BLaER1 treated with 17β-estradiol and CSF1 and Interleukin-3, amounts not matched to agents 10 nM and 100 nM (cell line): ENCODE measurements around the gene RGS7.

ENCODE experiments used
- H3K27ac ChIP-seq, 11 experiments: shearing (Covaris generic); formaldehyde crosslinking; 2 replicates each; pipeline ENCODE4 v1.8.1; 2022
- H3K27me3 ChIP-seq, 11 experiments: shearing (Covaris generic); formaldehyde crosslinking; 2 replicates each; pipeline ENCODE4 v1.8.1; 2022
- H3K36me3 ChIP-seq, 11 experiments: shearing (Covaris generic); formaldehyde crosslinking; 2 replicates each; pipeline ENCODE4 v1.8.1; 2022
- H3K4me1 ChIP-seq, 10 experiments: shearing (Covaris generic); formaldehyde crosslinking; 2 replicates each; pipeline ENCODE4 v1.8.1; 2022
- H3K4me2 ChIP-seq, 11 experiments: shearing (Covaris generic); formaldehyde crosslinking; 2 replicates each; pipeline ENCODE4 v1.8.1; 2022
- H3K4me3 ChIP-seq, 10 experiments: shearing (Covaris generic); formaldehyde crosslinking; 2 replicates each; pipeline ENCODE4 v1.8.1; 2022
- H3K9ac ChIP-seq, 11 experiments: shearing (Covaris generic); formaldehyde crosslinking; 2 replicates each; pipeline ENCODE4 v1.8.1; 2022
- H3K9me3 ChIP-seq, 11 experiments: shearing (Covaris generic); formaldehyde crosslinking; replicated peaks in 1 of 11; 2 replicates each; pipeline ENCODE4 v1.8.1; 2022
- H4K20me1 ChIP-seq, 11 experiments: shearing (Covaris generic); formaldehyde crosslinking; 2 replicates each; pipeline ENCODE4 v1.8.1; 2022
- Cebpa-rat ChIP-seq, 11 experiments: shearing (Covaris generic); IDR thresholded peaks; 2 replicates each; pipeline ENCODE4 v1.8.1; 2022

The RGS7 gene

DNA sequence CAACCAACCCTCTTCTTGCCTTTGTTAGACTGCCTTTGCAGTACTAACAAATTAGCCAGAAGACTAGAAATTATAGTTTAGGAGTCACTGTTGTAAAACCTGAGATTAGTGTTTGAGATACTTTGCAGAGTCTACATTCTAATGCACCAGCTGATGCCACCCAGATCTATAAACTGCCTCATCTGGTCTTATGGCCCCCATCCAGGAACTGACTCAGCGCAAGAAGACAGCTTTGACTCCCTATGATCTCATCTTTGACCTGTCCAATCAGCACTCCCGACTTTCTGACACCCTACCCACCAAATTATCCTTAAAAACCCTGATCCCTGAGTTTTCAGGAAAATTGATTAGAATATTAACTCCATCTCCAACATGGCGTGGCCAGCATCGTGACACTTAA, 334.6 kb downstream of the RGS7 start:
- no peaks in the 10 kb centered on the region; a peak in 1 of 22 replicates for H4K20me1 ChIP-seq
- no peak overlapping the region for H3K9ac ChIP-seq
- H3K36me3 ChIP-seq: no peaks in the 10 kb centered on the region
- H3K27me3 ChIP-seq: no peaks in the 10 kb centered on the region
- no peak overlapping the region for H3K27ac ChIP-seq
- no peak overlapping the region for H3K4me3 ChIP-seq
- H3K4me1 ChIP-seq: no peaks in the 10 kb centered on the region
- H3K4me2 ChIP-seq: no peak overlapping the region
- H3K9me3 ChIP-seq: peaks cover 0 to 12% (median 5%) of the 10 kb centered on the region in 11 experiments; a peak in 8 of 22 replicates
- no peak for TF ChIP-seq Cebpa-rat (IDR thresholded peaks at IDR 0.05)

DNA sequence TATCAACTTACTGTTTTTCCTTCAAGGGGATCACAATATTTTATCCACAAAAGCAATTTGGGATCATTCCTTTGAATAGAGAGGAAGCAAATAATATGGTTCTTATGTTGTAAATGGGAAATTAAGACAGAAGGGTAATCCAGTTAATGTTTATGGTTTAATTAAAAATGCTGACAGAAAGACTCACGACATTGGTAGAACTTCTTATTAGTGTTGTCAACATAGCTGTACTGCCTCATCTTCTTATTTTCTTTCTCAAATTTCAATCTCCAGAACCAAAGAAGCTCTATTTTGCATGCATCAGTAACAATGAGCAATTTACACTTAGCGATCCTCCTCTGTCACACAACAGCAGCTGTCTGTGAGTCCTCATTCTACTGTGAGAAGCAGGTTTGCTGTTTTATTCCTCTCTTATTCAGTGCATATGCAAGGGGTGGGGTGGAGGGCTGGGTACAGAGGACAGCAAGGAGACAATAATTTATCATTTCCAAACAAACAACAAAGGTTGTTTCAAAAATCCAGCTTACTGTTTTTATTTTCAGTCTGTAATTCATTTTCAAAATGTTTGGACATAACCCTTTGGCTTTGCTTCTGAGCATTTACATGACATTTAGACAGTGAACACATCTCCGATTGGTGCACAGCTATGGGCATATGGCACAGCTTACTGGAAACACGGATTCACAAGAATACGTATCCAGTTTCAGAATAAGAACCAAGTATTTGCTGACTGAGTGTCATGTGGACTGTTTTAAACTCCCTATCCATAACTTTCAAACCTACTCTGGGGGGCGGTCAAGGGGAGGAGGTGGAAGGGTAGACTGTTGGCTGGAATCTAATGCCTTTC, 335.9 kb downstream of the RGS7 start:
- H4K20me1 ChIP-seq: no peaks in the 10 kb centered on the region
- no peak for TF ChIP-seq Cebpa-rat (IDR thresholded peaks at IDR 0.05)

DNA sequence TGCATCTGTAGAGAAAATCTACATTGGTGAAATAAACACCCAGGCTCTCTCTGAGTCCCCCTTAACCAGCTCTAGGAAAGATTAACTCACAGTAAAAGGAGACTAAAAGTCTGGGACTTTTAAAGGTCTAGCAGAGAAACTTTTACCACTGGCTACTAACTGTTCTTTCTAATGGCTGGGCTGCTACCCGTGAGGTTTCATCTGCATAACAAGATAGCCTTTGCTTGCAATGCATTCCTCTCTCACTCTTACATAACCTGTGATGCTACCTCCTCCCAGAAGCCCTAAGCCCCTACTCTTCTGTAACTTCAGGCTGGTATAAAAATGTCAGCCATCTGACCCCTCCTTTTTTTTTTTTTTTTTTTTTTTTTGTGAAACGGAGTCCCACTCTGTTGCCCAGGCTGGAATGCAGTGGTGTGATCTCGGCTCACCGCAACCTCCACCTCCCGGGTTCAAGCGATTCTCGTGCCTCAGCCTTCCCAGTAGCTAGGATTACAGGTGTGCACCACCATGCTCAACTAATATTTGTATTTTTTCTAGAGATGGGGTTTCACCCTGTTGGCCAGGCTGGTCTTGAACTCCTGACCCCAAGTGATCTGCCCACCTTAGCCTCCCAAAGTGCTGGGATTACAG, 344.2 kb downstream of the RGS7 start:
- H3K9ac ChIP-seq: no peak overlapping the region
- H3K4me3 ChIP-seq: no peak overlapping the region
- peaks cover 0 to 9% (median 2%) of the 10 kb centered on the region in 11 experiments; a peak in 7 of 22 replicates for H3K9me3 ChIP-seq
- no peaks in the 10 kb centered on the region for H3K27me3 ChIP-seq
- no peaks in the 10 kb centered on the region for H3K36me3 ChIP-seq
- TF ChIP-seq Cebpa-rat (IDR thresholded peaks at IDR 0.05): no peak
- no peaks in the 10 kb centered on the region for H3K4me1 ChIP-seq
- H3K4me2 ChIP-seq: no peak overlapping the region
- H3K27ac ChIP-seq: no peak overlapping the region
- H4K20me1 ChIP-seq: no peaks in the 10 kb centered on the region

More for the DNA sequence above, 335.9 kb downstream of the RGS7 start:
- no peaks in the 10 kb centered on the region for H3K4me1 ChIP-seq
- H3K27ac ChIP-seq: no peak overlapping the region
- H3K27me3 ChIP-seq: no peaks in the 10 kb centered on the region
- peaks cover 0 to 16% (median 5%) of the 10 kb centered on the region in 11 experiments; a peak in 8 of 22 replicates for H3K9me3 ChIP-seq
- H3K36me3 ChIP-seq: no peaks in the 10 kb centered on the region
- no peak overlapping the region for H3K4me3 ChIP-seq
- H3K4me2 ChIP-seq: no peak overlapping the region
- no peak overlapping the region for H3K9ac ChIP-seq

DNA sequence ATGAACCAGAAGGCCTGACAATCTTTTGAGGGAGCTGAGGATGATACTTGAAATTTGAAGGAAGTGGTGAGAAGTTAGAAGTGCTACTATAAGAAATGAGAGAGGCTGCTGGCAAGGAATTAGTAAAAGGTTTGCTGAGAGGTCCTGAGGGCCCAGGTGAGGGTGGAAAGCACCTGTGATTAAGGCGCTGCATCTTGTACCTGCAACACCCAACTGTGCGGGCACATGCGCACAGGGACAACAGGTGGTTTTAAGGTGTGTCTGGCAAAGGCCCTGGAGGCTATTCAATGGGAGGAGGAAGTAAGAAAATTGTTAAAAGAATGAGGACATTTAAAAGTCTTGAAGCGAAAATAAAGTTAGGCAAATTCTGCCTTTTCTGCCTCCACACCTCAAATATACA, 349.3 kb downstream of the RGS7 start:
- no peaks in the 10 kb centered on the region for H3K27me3 ChIP-seq
- no peaks in the 10 kb centered on the region for H3K9me3 ChIP-seq
- no peaks in the 10 kb centered on the region for H3K4me1 ChIP-seq
- no peak for TF ChIP-seq Cebpa-rat (IDR thresholded peaks at IDR 0.05)
- H3K4me3 ChIP-seq: no peak overlapping the region
- no peaks in the 10 kb centered on the region for H4K20me1 ChIP-seq
- no peak overlapping the region for H3K4me2 ChIP-seq
- no peaks in the 10 kb centered on the region for H3K36me3 ChIP-seq
- H3K27ac ChIP-seq: no peak overlapping the region
- H3K9ac ChIP-seq: no peak overlapping the region

DNA sequence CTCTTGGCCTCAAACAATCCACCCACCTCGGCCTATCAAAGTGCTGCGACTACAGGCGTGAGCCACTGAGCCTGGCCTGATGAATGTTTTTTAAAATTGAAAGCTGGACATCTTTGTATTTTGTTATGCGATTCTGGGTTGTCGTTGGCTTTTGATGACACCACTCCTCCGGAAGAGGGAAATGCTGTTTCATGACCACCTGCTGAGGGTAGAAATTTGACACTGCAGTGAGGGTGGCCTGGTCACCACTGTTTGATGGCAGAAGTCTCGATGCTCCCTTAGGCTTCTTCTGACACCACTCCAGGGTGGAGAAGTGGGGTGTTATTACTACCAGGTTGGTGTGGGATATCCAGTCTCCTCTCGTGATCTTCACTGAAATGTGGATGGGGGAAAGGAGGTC, 357.2 kb downstream of the RGS7 start:
- Histone ChIP-seq H4K20me1 (no peaks in the 10 kb centered on the region), H3K9me3 (no peaks in the 10 kb centered on the region), H3K4me3 (no peak overlapping the region), H3K27me3 (no peaks in the 10 kb centered on the region), H3K4me1 (no peaks in the 10 kb centered on the region), H3K9ac (no peak overlapping the region), H3K36me3 (no peaks in the 10 kb centered on the region), H3K27ac (no peak overlapping the region), H3K4me2 (no peak overlapping the region)
- TF ChIP-seq Cebpa-rat (IDR thresholded peaks at IDR 0.05): no peak

DNA sequence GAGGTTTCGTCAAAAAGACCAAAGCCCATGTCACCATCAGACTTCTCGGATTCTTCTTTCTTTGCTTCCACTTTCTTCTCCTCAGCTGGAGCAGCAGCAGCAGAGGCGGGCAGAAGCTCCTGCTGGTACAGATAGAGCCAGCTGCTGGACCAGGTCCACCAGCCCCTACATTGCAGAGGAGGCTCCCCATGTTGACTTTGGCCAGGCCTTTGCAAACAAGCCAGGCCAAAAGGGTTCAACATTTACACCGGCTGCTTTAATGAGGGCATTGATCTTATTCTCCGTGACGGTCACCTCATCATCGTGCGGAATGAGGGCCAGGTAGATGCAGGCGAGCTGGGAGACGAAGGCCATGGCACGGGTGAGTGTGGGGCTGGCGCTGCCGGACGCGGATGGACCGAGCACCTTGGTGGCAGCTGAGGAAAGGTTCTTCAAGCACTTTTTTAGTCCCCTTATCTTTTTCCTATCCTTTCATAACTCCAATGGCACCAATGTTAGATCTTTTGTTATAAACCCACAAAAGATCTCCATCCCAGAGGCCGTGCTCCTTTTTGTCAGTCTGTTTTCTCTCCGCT, 358.5 kb downstream of the RGS7 start:
- H3K27ac ChIP-seq: no peak overlapping the region
- H3K4me2 ChIP-seq: no peak overlapping the region
- no peaks in the 10 kb centered on the region for H3K36me3 ChIP-seq
- no peak overlapping the region for H3K4me3 ChIP-seq
- no peak for TF ChIP-seq Cebpa-rat (IDR thresholded peaks at IDR 0.05)
- H3K27me3 ChIP-seq: no peaks in the 10 kb centered on the region
- H3K4me1 ChIP-seq: no peaks in the 10 kb centered on the region
- H3K9ac ChIP-seq: no peak overlapping the region
- H3K9me3 ChIP-seq: no peaks in the 10 kb centered on the region
- no peaks in the 10 kb centered on the region for H4K20me1 ChIP-seq

DNA sequence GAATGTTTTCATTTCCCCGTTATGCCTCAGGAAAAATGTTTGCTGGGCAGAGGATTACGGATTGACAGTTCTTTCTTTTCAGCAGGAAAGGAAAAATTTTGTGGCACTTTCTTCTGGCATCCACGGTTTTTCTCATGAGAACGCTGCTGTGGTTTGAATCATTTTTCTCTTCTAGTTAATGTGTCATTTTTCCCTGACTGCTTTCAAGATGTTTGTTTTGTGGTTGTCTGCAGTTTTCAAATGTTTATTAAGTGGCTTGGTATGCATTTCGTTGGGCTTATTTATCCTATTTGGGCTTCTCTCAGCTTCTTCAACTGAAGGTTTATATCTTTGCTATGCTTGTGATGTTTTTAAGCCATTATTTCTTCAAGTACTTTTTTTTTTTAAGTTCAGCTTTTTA, 359.0 kb downstream of the RGS7 start:
- H4K20me1 ChIP-seq: no peaks in the 10 kb centered on the region
- no peak for TF ChIP-seq Cebpa-rat (IDR thresholded peaks at IDR 0.05)
- H3K4me2 ChIP-seq: no peak overlapping the region
- H3K9me3 ChIP-seq: no peaks in the 10 kb centered on the region
- H3K36me3 ChIP-seq: no peaks in the 10 kb centered on the region
- no peaks in the 10 kb centered on the region for H3K4me1 ChIP-seq
- H3K4me3 ChIP-seq: no peak overlapping the region
- H3K27me3 ChIP-seq: no peaks in the 10 kb centered on the region
- no peak overlapping the region for H3K9ac ChIP-seq
- no peak overlapping the region for H3K27ac ChIP-seq

- Histone ChIP-seq H3K9me3 (no peaks in the 10 kb centered on the region), H3K4me1 (peaks cover 0 to 5% (median 0%) of the 10 kb centered on the region in 10 experiments; a peak in 5 of 20 replicates), H3K9ac (no peak overlapping the region), H3K4me3 (no peak overlapping the region), H3K27me3 (no peaks in the 10 kb centered on the region), H3K27ac (no peak overlapping the region), H3K36me3 (no peaks in the 10 kb centered on the region), H4K20me1 (no peaks in the 10 kb centered on the region), H3K4me2 (no peak overlapping the region)
- no peak for TF ChIP-seq Cebpa-rat (IDR thresholded peaks at IDR 0.05)
Measured at GRCh38 chr1:240993004-240993403, 364.0 kb downstream of the RGS7 start.

DNA sequence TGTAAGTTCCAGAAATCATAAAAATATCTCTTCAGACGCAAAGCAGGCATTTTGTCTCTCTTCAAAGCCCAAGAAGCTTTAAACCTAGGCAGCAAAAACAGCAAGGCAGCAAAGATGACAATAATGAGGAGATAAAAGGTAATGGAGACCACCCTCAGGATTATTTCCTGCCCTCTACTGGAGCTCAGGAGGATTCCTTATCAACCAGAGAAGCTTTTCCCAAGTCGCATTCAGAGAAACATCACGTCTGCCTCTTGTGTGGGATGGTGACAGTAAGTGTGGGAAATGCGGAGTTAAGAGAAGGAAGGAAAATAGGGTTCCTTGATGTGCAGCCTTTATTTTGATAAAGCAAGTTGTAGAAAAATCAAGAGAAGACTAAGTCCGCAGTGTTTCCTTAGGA, 365.8 kb downstream of the RGS7 start:
- no peak overlapping the region for H3K4me2 ChIP-seq
- TF ChIP-seq Cebpa-rat (IDR thresholded peaks at IDR 0.05): no peak
- no peak overlapping the region for H3K9ac ChIP-seq
- no peaks in the 10 kb centered on the region for H3K9me3 ChIP-seq
- H3K27ac ChIP-seq: no peak overlapping the region
- no peaks in the 10 kb centered on the region for H4K20me1 ChIP-seq
- H3K4me1 ChIP-seq: peaks cover 0 to 11% (median 0%) of the 10 kb centered on the region in 10 experiments; a peak in 5 of 20 replicates
- no peak overlapping the region for H3K4me3 ChIP-seq
- no peaks in the 10 kb centered on the region for H3K36me3 ChIP-seq
- no peaks in the 10 kb centered on the region for H3K27me3 ChIP-seq
